ENCODE data around the gene ZNF853.

DNA sequence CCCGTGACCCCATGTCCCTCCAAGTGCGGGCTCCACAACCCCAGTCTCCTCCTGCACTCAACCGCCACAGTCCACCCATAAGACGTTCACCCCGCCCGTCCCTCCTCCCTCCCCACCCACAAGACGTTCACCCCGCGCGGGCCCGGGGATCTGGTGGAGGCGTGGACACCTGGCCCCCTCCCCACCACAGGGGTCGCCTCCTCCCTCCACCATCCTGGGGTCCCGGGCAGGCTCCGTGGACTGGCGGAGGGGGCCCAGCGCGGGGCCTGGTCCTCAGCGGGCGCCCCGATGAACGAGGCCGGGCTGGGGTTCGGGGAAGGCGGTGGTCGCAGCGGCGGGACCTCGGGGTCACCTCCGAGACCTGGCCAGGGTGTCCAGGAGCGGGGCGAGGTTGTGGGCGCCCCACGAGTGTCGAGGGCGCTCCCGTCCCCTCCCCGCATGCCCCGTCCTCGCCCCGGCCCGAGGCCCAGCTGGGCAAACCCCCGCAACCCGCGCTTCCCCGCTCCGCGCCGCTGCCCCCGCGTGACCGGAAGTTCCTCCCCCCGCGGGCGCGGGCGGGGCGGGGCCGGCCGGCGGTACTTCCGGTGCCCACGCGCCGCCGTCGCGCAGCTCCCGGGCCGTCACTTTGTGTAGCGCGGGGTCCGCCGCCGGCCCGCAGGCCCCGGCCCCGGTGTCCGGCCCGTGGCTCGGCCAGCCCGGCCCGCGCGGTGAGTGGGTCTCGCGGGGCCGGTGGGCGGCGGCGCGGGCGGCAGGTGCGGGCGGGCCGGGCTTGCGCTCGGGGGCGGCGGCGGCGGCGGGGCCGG lies 21.5 kb downstream of the ZNF853 start, which contains the start of gene ZNF316:
- TF ChIP-seq, protein P1, sequence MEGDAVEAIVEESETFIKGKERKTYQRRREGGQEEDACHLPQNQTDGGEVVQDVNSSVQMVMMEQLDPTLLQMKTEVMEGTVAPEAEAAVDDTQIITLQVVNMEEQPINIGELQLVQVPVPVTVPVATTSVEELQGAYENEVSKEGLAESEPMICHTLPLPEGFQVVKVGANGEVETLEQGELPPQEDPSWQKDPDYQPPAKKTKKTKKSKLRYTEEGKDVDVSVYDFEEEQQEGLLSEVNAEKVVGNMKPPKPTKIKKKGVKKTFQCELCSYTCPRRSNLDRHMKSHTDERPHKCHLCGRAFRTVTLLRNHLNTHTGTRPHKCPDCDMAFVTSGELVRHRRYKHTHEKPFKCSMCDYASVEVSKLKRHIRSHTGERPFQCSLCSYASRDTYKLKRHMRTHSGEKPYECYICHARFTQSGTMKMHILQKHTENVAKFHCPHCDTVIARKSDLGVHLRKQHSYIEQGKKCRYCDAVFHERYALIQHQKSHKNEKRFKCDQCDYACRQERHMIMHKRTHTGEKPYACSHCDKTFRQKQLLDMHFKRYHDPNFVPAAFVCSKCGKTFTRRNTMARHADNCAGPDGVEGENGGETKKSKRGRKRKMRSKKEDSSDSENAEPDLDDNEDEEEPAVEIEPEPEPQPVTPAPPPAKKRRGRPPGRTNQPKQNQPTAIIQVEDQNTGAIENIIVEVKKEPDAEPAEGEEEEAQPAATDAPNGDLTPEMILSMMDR (IDR thresholded peaks at IDR 0.05) = no peak
- TF ChIP-seq POLR2AphosphoS5 (IDR thresholded peaks at IDR 0.05; ENCODE audit: low read depth, low read length) = peak; percentile 76
- TF ChIP-seq SIN3A (IDR thresholded peaks at IDR 0.05; ENCODE audit: borderline replicate concordance, insufficient read depth, low read depth, low read length) = no peak; the same call in 1 of the 2 replicates
- TF ChIP-seq, protein P2, sequence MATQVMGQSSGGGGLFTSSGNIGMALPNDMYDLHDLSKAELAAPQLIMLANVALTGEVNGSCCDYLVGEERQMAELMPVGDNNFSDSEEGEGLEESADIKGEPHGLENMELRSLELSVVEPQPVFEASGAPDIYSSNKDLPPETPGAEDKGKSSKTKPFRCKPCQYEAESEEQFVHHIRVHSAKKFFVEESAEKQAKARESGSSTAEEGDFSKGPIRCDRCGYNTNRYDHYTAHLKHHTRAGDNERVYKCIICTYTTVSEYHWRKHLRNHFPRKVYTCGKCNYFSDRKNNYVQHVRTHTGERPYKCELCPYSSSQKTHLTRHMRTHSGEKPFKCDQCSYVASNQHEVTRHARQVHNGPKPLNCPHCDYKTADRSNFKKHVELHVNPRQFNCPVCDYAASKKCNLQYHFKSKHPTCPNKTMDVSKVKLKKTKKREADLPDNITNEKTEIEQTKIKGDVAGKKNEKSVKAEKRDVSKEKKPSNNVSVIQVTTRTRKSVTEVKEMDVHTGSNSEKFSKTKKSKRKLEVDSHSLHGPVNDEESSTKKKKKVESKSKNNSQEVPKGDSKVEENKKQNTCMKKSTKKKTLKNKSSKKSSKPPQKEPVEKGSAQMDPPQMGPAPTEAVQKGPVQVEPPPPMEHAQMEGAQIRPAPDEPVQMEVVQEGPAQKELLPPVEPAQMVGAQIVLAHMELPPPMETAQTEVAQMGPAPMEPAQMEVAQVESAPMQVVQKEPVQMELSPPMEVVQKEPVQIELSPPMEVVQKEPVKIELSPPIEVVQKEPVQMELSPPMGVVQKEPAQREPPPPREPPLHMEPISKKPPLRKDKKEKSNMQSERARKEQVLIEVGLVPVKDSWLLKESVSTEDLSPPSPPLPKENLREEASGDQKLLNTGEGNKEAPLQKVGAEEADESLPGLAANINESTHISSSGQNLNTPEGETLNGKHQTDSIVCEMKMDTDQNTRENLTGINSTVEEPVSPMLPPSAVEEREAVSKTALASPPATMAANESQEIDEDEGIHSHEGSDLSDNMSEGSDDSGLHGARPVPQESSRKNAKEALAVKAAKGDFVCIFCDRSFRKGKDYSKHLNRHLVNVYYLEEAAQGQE (IDR thresholded peaks at IDR 0.05; ENCODE audit: insufficient read depth in 1 of 2, low read depth in 2 of 2, low read length in 1 of 2) = no peak
